ENCODE results near the gene CYP2F1.
"Not testable (repeated sequence)": the region's sequence is repeated elsewhere in the genome, so short reads cannot be mapped to it uniquely, and the experiment has no call there.

The CYP2F1 gene

GRCh38 chr19:41136636-41137455 lies 22.6 kb downstream of the CYP2F1 start:
- H3K4me3 ChIP-seq (ENCODE audit: low read length), result no peak overlapping the region
- no peak for TF ChIP-seq ZNF274 (IDR thresholded peaks at IDR 0.05; ENCODE audit: low read depth, low read length)

GRCh38 chr19:41144403-41144802 lies 30.2 kb downstream of the CYP2F1 start:
- no peak overlapping the region for H3K4me3 ChIP-seq (ENCODE audit: low read length)
- TF ChIP-seq ZNF274 (IDR thresholded peaks at IDR 0.05; ENCODE audit: low read depth, low read length), result no peak

- TF ChIP-seq ZNF274 (IDR thresholded peaks at IDR 0.05; ENCODE audit: low read depth, low read length), result no peak
- H3K4me3 ChIP-seq (ENCODE audit: low read length), result no peak overlapping the region
Measured at GRCh38 chr19:41149831-41150230, 35.6 kb downstream of the CYP2F1 start.

GRCh38 chr19:41150986-41151385 lies 36.8 kb downstream of the CYP2F1 start:
- H3K4me3 ChIP-seq (ENCODE audit: low read length), result not testable (repeated sequence)

- TF ChIP-seq ZNF274 (IDR thresholded peaks at IDR 0.05; ENCODE audit: low read depth, low read length), result no peak
- no peak overlapping the region for H3K4me3 ChIP-seq (ENCODE audit: low read length)
Measured at GRCh38 chr19:41154060-41154459, 39.8 kb downstream of the CYP2F1 start.

GRCh38 chr19:41156207-41156606 lies 42.0 kb downstream of the CYP2F1 start:
- no peak overlapping the region for H3K4me3 ChIP-seq (ENCODE audit: low read length)
- no peak for TF ChIP-seq ZNF274 (IDR thresholded peaks at IDR 0.05; ENCODE audit: low read depth, low read length)

- TF ChIP-seq ZNF274 (IDR thresholded peaks at IDR 0.05; ENCODE audit: low read depth, low read length), result no peak
- H3K4me3 ChIP-seq (ENCODE audit: low read length), result no peak overlapping the region
Measured at GRCh38 chr19:41159881-41160280, 45.6 kb downstream of the CYP2F1 start.

- TF ChIP-seq ZNF274 (IDR thresholded peaks at IDR 0.05; ENCODE audit: low read depth, low read length), result no peak
- no peak overlapping the region for H3K4me3 ChIP-seq (ENCODE audit: low read length)
Measured at GRCh38 chr19:41161903-41162302, 47.7 kb downstream of the CYP2F1 start.

- H3K4me3 ChIP-seq (ENCODE audit: low read length), result no peak overlapping the region
- no peak for TF ChIP-seq ZNF274 (IDR thresholded peaks at IDR 0.05; ENCODE audit: low read depth, low read length)
Measured at GRCh38 chr19:41166944-41167804, 52.9 kb downstream of the CYP2F1 start.

- TF ChIP-seq ZNF274 (IDR thresholded peaks at IDR 0.05; ENCODE audit: low read depth, low read length), result no peak
- no peak overlapping the region for H3K4me3 ChIP-seq (ENCODE audit: low read length)
Measured at GRCh38 chr19:41172297-41173164, 58.3 kb downstream of the CYP2F1 start.

GRCh38 chr19:41174297-41174928 lies 60.2 kb downstream of the CYP2F1 start:
- no peak overlapping the region for H3K4me3 ChIP-seq (ENCODE audit: low read length)
- no peak for TF ChIP-seq ZNF274 (IDR thresholded peaks at IDR 0.05; ENCODE audit: low read depth, low read length)

- H3K4me3 ChIP-seq (ENCODE audit: low read length), result no peak overlapping the region
- TF ChIP-seq ZNF274 (IDR thresholded peaks at IDR 0.05; ENCODE audit: low read depth, low read length), result no peak
Measured at GRCh38 chr19:41175801-41176777, 61.9 kb downstream of the CYP2F1 start.
